CD4-positive, CD25-positive, alpha-beta regulatory T cell (primary cell): Measurements from ENCODE around the gene NCF4. TPM values are rescaled to one million over a fixed set of nuclear protein-coding genes. Genes with fewer than 3 reads are reported as not detected.
A peak's percentile ranks its signal among the peaks of the same experiment; 100 is the strongest.

Experiments
- ATAC-seq, 2 donors: fragments of 150-1000 bp; cut with Tn5 transposase; one replicate each; pipeline ENCODE4 v1.10.0; 2021; ENCODE audit warnings: low read depth in 2 of 2, moderate number of reproducible peaks in 2 of 2, moderate library complexity in 1 of 2
- DNase-seq, 3 donors: peaks; one replicate each; pipeline versions ENCODE4 v3.0.0 to v3.0.0-alpha.2; 2012 to 2022; ENCODE audit warnings: mixed read lengths in 1 of 3
- H3K27ac ChIP-seq: one replicate; pipeline ENCODE4 v1.7.0; 2013; ENCODE audit warnings: mild to moderate bottlenecking, low read length; ENCODE audit not compliant: insufficient read depth, poor library complexity, severe bottlenecking
- H3K27me3 ChIP-seq: one replicate; pipeline ENCODE4 v1.7.0; 2013; ENCODE audit warnings: low read length; ENCODE audit not compliant: control insufficient read depth, insufficient read depth
- H3K36me3 ChIP-seq: one replicate; pipeline ENCODE4 v1.7.0; 2013; ENCODE audit warnings: mild to moderate bottlenecking, low read length, moderate library complexity; ENCODE audit not compliant: control insufficient read depth, insufficient read depth
- H3K4me1 ChIP-seq: 2 replicates; pipeline ENCODE4 v1.7.0; 2013; ENCODE audit warnings: mild to moderate bottlenecking, low read length; ENCODE audit not compliant: insufficient read depth, control insufficient read depth, poor library complexity, severe bottlenecking
- H3K4me3 ChIP-seq: one replicate; pipeline ENCODE4 v1.7.0; 2013; ENCODE audit warnings: low read depth, mild to moderate bottlenecking, low read length, moderate library complexity
- H3K9me3 ChIP-seq, 2 experiments: 1 replicate in 1 of 2; 2 replicates in 1 of 2; pipeline ENCODE4 v1.7.0; 2013; ENCODE audit warnings: low read length in 2 of 2, mild to moderate bottlenecking in 1 of 2, moderate library complexity in 1 of 2; ENCODE audit not compliant: control insufficient read depth in 2 of 2
- H3K27ac Mint-ChIP-seq, 3 donors: one replicate each; pipeline ENCODE4 v1.8.0; 2020 to 2022; ENCODE audit warnings: mild to moderate bottlenecking in 3 of 3, mixed read lengths in 3 of 3, moderate library complexity in 2 of 3
- H3K27me3 Mint-ChIP-seq: one replicate; pipeline ENCODE4 v1.8.0; 2022; ENCODE audit warnings: mild to moderate bottlenecking, mixed read lengths
- H3K36me3 Mint-ChIP-seq: one replicate; pipeline ENCODE4 v1.8.0; 2020; ENCODE audit warnings: mixed read lengths
- H3K4me1 Mint-ChIP-seq, 4 donors: one replicate each; pipeline ENCODE4 v1.8.0; 2020 to 2022; ENCODE audit warnings: mixed read lengths in 4 of 4, mild to moderate bottlenecking in 1 of 4
- H3K4me3 Mint-ChIP-seq, 4 donors: one replicate each; pipeline ENCODE4 v1.8.0; 2020 to 2022; ENCODE audit warnings: mild to moderate bottlenecking in 4 of 4, mixed read lengths in 4 of 4, moderate library complexity in 3 of 4
- H3K9me3 Mint-ChIP-seq, 7 donors: one replicate each; pipeline ENCODE4 v1.8.0; 2020 to 2022; ENCODE audit warnings: mixed read lengths in 7 of 7, mild to moderate bottlenecking in 3 of 7, moderate library complexity in 2 of 7
- polyA plus RNA-seq, 4 donors: library from polyadenylated mRNA; unstranded; fragments of 300-500 nt; fragmentation: Illumina TruSeq; gene quantifications; one replicate each; pipeline ENCODE4 v1.2.3, GENCODE V29; 2021
- total RNA-seq: library from RNA; stranded (reverse); gene quantifications from one replicate; pipeline ENCODE4 v1.2.3, GENCODE V29; 2022

NCF4 gene
- total and polyA plus RNA-seq, 5 donors from 2014 or later: 53.1 to 126 (median 63.6) TPM

DNA sequence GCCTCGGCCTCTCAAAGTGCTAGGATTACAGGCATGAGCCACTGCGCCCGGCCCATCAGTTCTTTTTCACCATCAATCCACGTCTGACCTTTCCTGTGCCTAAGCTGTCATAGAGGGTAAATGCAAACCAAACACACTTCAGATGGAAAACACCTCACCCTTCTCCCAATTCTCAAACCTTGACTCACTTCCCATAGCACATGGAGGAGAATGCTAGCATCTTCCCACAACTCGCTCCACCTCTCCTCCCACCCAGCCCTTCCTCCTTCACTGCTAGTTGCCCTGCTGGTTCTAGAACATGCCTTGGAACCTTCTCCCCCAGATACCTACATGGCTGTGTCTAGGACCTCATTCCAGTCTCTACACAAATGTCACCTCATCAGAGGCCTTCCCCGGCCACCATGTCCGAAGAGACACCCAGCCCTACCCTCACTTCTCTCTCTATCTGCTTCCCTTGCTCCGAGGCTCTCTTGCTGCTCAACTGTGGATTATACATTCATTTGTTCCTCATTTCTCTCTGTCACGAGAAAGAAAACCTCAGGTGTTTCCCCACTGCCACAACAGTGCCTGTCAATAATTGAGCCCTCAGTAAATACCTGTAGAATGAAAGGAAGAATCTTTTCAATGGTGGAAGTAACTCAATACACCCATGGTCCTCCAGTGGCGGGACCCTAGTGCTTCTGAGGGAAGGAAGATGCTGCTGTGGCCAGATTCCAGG lies 21.3 kb upstream of the NCF4 start:
- DNase-seq: no peak
- no peak for ATAC-seq
- H3K4me1 Mint-ChIP-seq: no peaks in the 10 kb centered on the region
- H3K4me3 Mint-ChIP-seq: no peak overlapping the region
- Histone ChIP-seq H3K4me1 (no peaks in the 10 kb centered on the region), H3K9me3 (no peaks in the 10 kb centered on the region), H3K36me3 (no peaks in the 10 kb centered on the region), H3K27me3 (peaks cover 3% of the 10 kb centered on the region), H3K4me3 (no peak overlapping the region), H3K27ac (no peak overlapping the region)
- H3K27me3 Mint-ChIP-seq: peaks cover 13% of the 10 kb centered on the region
- H3K27ac Mint-ChIP-seq: no peak overlapping the region
- H3K36me3 Mint-ChIP-seq: peaks cover 4% of the 10 kb centered on the region
- peaks cover 0 to 8% (median 0%) of the 10 kb centered on the region in 7 donors for H3K9me3 Mint-ChIP-seq

DNA sequence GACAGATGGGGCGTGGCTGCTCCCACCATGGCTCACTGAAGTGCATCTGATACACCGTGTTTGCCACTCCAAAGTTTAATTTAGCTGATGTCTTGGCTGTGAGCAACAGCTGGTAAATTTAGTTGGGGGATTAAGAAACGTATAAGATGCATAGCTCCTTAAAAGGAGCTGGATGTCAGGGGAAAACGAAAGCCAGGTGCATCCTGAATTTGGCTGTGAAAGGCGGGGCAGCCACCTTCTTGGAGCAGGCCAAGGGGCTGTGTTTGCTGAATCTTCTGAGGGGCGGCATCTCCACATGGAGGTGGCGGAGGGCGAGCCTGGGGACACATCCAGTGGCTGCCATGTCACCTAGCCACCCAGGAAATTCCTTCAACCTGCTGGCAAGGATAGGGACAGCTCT lies 20.7 kb upstream of the NCF4 start:
- no peak overlapping the region for H3K4me3 Mint-ChIP-seq
- H3K4me1 Mint-ChIP-seq: no peaks in the 10 kb centered on the region
- DNase-seq (no peak), ATAC-seq (no peak)
- no peak overlapping the region for H3K27ac ChIP-seq
- H3K36me3 Mint-ChIP-seq: peaks cover 4% of the 10 kb centered on the region
- no peaks in the 10 kb centered on the region for H3K4me1 ChIP-seq
- H3K27ac Mint-ChIP-seq: no peak overlapping the region
- H3K9me3 ChIP-seq: no peaks in the 10 kb centered on the region
- peaks cover 19% of the 10 kb centered on the region for H3K27me3 Mint-ChIP-seq
- peaks cover 6% of the 10 kb centered on the region for H3K27me3 ChIP-seq
- no peak overlapping the region for H3K4me3 ChIP-seq
- no peaks in the 10 kb centered on the region for H3K36me3 ChIP-seq
- peaks cover 0 to 8% (median 0%) of the 10 kb centered on the region in 7 donors for H3K9me3 Mint-ChIP-seq

DNA sequence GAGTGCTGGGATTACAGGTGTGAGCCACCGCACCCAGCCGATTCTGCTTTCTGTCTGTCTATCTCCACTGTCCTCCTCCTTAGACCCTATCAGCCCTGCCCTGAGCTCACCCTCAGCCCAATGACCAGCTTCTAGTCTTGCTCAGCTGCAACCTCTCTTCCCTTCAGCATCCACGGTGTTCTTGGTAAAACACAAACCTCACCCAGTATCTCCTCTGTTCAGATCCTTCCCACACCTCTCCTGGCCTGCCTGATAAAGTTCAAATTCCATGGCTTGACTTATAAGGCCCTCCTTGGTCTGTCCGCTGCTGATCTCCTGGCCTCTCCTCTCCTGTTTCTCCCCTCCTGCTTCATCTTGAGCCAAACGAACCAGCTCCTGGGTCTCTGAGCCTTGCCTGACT lies 14.5 kb upstream of the NCF4 start:
- Mint-ChIP-seq H3K4me3 (no peak overlapping the region), H3K9me3 (peaks cover 0 to 2% (median 0%) of the 10 kb centered on the region in 7 donors)
- H3K36me3 ChIP-seq: no peaks in the 10 kb centered on the region

DNA sequence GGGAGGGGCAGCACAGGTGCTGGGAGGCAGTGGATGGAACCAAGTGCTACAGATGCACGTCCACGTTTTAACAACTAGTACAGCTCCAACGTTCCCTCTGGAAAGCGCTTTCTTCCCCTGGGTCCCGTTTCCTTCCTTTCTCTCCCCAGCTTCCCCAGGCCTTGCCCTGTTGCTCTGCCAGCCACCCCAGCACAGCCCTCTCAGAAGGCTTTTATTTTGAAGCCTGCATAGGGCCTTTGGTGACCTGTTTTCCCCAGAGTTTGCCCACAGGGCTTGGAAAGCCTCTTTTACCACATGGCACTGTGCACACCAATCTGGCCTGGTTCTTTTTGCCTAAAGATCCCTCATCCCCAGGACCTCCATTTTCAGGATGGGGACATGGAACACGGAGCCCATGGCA lies 13.9 kb upstream of the NCF4 start:
- Mint-ChIP-seq H3K4me1 (peaks cover 0 to 5% (median 1%) of the 10 kb centered on the region in 4 donors), H3K36me3 (no peaks in the 10 kb centered on the region), H3K9me3 (peaks cover 0 to 2% (median 0%) of the 10 kb centered on the region in 7 donors), H3K27ac (no peak overlapping the region), H3K27me3 (peaks cover 38% of the 10 kb centered on the region), H3K4me3 (no peak overlapping the region)
- ATAC-seq (no peak), DNase-seq (no peak)
- H3K4me1 ChIP-seq: no peaks in the 10 kb centered on the region
- H3K4me3 ChIP-seq: no peak overlapping the region
- H3K27me3 ChIP-seq: peaks cover 8% of the 10 kb centered on the region
- H3K27ac ChIP-seq: no peak overlapping the region
- no peaks in the 10 kb centered on the region for H3K36me3 ChIP-seq
- H3K9me3 ChIP-seq: no peaks in the 10 kb centered on the region

More for the DNA sequence above, 14.5 kb upstream of the NCF4 start:
- Histone ChIP-seq H3K27ac (no peak overlapping the region), H3K4me3 (no peak overlapping the region), H3K4me1 (no peaks in the 10 kb centered on the region), H3K27me3 (peaks cover 8% of the 10 kb centered on the region), H3K9me3 (no peaks in the 10 kb centered on the region)
- Mint-ChIP-seq H3K36me3 (no peaks in the 10 kb centered on the region), H3K27ac (peak overlapping the region in 1 of 3 donors; percentile 22), H3K27me3 (peaks cover 37% of the 10 kb centered on the region), H3K4me1 (peaks cover 0 to 4% (median 1%) of the 10 kb centered on the region in 4 donors)
- no peak for ATAC-seq
- DNase-seq: no peak

DNA sequence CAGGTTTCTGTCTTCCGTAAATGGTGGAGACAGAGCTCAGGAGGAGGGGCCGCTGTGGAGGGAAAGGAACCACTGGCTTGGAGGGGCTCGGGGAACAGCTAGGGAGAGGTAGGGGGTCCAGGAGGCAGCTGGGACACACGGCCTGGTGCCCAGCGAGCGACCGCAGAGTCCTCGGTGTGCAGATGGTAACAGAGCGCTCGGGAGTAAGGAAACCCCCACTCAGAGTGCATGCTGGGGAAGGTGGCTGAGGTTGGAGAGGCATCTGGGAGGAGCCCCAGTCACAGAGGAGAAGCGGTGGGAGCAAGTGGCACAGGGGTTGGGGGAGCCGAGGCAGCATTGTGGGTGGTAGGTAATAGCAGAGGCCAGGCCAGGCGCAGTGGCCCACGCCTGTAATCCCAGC lies 10.8 kb upstream of the NCF4 start:
- peaks cover 0 to 4% (median 0%) of the 10 kb centered on the region in 7 donors for H3K9me3 Mint-ChIP-seq
- no peak overlapping the region for H3K4me3 ChIP-seq
- no peaks in the 10 kb centered on the region for H3K36me3 Mint-ChIP-seq
- no peaks in the 10 kb centered on the region for H3K9me3 ChIP-seq
- DNase-seq: no peak
- no peak overlapping the region for H3K27ac ChIP-seq
- no peaks in the 10 kb centered on the region for H3K36me3 ChIP-seq
- H3K4me1 ChIP-seq: peaks cover 10% of the 10 kb centered on the region
- ATAC-seq: no peak
- H3K27ac Mint-ChIP-seq: no peak overlapping the region
- H3K27me3 ChIP-seq: peaks cover 5% of the 10 kb centered on the region
- peaks cover 26% of the 10 kb centered on the region for H3K27me3 Mint-ChIP-seq
- peaks cover 0 to 19% (median 11%) of the 10 kb centered on the region in 4 donors for H3K4me1 Mint-ChIP-seq
- peak overlapping the region in 1 of 4 donors; percentile 39 for H3K4me3 Mint-ChIP-seq

DNA sequence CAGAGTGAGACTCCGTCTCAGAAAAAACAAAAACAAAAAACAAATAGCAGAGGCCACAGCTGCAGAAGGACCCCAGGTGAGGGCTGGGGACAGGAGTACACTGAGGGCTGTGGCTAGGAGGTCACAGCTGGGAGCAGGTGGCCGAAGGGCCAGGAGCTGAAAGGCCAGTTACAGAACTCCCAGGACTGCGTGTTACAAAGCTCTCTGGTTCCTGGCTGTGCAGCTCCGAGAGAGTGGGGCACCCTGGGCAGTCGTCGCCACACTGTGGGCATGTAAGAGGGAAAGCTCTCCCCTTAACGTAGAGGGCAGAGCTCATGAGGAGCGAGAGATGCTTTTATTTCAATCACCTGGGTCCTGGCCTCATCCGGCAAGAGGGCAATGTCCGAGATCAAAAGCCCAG lies 10.1 kb upstream of the NCF4 start:
- Mint-ChIP-seq H3K4me1 (peaks cover 0 to 21% (median 11%) of the 10 kb centered on the region in 4 donors), H3K9me3 (peaks cover 0 to 4% (median 0%) of the 10 kb centered on the region in 7 donors), H3K36me3 (no peaks in the 10 kb centered on the region), H3K27ac (no peak overlapping the region), H3K27me3 (peaks cover 20% of the 10 kb centered on the region), H3K4me3 (no peak overlapping the region)
- Histone ChIP-seq H3K36me3 (no peaks in the 10 kb centered on the region), H3K27me3 (peaks cover 5% of the 10 kb centered on the region), H3K27ac (no peak overlapping the region), H3K4me1 (peaks cover 10% of the 10 kb centered on the region), H3K9me3 (no peaks in the 10 kb centered on the region), H3K4me3 (no peak overlapping the region)
- ATAC-seq: no peak
- DNase-seq: no peak

DNA sequence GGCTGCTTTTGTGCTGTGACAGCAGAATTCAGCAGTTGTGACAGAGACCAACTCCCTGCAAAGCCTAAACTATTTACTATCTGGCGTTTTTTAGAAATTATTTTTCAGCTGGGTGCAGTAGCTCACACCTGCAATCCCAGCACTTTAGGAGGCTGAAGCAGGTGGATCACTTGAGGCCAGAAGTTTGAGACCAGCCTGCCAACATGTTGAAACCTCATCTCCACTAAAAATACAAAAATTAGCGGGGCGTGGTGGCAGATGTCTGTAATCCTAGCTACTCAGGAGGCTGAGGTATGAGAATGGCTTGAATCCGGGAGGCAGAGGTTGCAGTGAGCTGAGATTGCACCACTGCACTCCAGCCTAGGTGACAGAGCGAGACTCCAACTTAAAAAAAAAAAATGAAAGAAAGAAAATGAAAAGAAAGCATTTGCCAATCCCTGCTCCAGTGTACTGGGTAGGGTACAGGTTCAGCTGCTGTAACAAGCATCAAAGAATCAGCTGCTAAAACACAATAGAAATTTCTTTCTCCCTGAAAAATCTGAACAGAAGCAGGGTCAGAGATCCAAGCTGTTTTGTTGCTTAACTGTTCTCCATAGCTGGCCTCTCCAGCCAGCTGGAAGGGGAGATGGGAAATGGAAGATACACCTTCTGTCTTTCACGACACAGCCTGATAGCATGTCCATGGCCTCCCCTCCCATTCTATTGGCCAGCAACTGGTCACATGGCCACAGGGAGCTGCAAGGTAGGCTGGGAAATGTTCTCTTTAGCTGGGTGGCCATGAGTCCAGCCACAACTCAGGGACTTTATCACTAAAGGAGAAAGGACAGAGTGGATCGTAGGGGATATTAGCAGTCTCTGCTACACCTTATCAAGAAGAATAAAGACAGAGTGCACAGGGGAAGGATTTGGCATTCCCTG lies 8.5 kb upstream of the NCF4 start:
- Mint-ChIP-seq H3K27me3 (peaks cover 21% of the 10 kb centered on the region), H3K9me3 (peaks cover 0 to 4% (median 0%) of the 10 kb centered on the region in 7 donors), H3K4me1 (peaks cover 0 to 28% (median 19%) of the 10 kb centered on the region in 4 donors), H3K4me3 (no peak overlapping the region), H3K36me3 (no peaks in the 10 kb centered on the region), H3K27ac (peak overlapping the region in 1 of 3 donors; percentile 74)
- DNase-seq: no peak
- Histone ChIP-seq H3K4me3 (no peak overlapping the region), H3K36me3 (no peaks in the 10 kb centered on the region), H3K27me3 (peaks cover 3% of the 10 kb centered on the region), H3K9me3 (no peaks in the 10 kb centered on the region), H3K4me1 (peaks cover 15% of the 10 kb centered on the region), H3K27ac (no peak overlapping the region)
- no peak for ATAC-seq
